NCI-H146 treated with DMSO at 0.1 percent for 48 hours (cell line): ENCODE results near the gene NUDT17.
A peak's percentile ranks its signal among the peaks of the same experiment; 100 is the strongest.

ENCODE experiments used
- DNase-seq: peaks from one replicate; lab custom pipeline; 2025; ENCODE audit not compliant: unreplicated experiment; lab: John Stamatoyannopoulos, UW

The NUDT17 gene

GRCh38 chr1:145889722-145890121, 44.3 kb downstream of the NUDT17 start:
- peak; percentile 43 for DNase-seq

- peak; percentile 54 for DNase-seq
Measured at GRCh38 chr1:145891143-145891542, 45.7 kb downstream of the NUDT17 start.

- DNase-seq, result peak; percentile 98
Measured at GRCh38 chr1:145891587-145892485, 46.4 kb downstream of the NUDT17 start.

GRCh38 chr1:145892486-145893087, 47.2 kb downstream of the NUDT17 start:
- DNase-seq, result no peak

GRCh38 chr1:145893306-145894055, 48.1 kb downstream of the NUDT17 start:
- DNase-seq, result no peak

- no peak for DNase-seq
Measured at GRCh38 chr1:145895471-145895870, 50.0 kb downstream of the NUDT17 start.

- no peak for DNase-seq
Measured at GRCh38 chr1:145897969-145898368, 52.5 kb downstream of the NUDT17 start.
